Activated CD4-positive, alpha-beta memory T cell treated with anti-CD3 and anti-CD28 coated beads, Interleukin-2, amount 10 ng/mL, durations not matched to agents 7 days and 5 days (primary cell): ENCODE measurements around the gene LCOR. TPM values are rescaled to one million over a fixed set of nuclear protein-coding genes. Genes with fewer than 3 reads are reported as not detected.
A peak's percentile ranks its signal among the peaks of the same experiment; 100 is the strongest.

ENCODE experiments used
- CTCF ChIA-PET: fragments of 350-600 bp; sonication (Branson Sonifier 250); formaldehyde crosslinking; loops from one replicate; lab custom pipeline; 2021; ENCODE audit warnings: antibody characterized with exemption, inconsistent platforms; lab: Charles Lee
- POLR2A ChIA-PET: fragments of 350-600 bp; sonication (Branson Sonifier 250); formaldehyde crosslinking; loops from one replicate; lab custom pipeline; 2021; ENCODE audit warnings: antibody characterized with exemption; lab: Charles Lee
- DNase-seq: peaks from one replicate; pipeline ENCODE4 v3.0.0-alpha.2; 2020
- H3K27ac Mint-ChIP-seq: one replicate; pipeline ENCODE4 v1.8.0; 2021; ENCODE audit warnings: mild to moderate bottlenecking, mixed read lengths
- H3K27me3 Mint-ChIP-seq: one replicate; pipeline ENCODE4 v1.8.0; 2021; ENCODE audit warnings: mixed read lengths
- H3K36me3 Mint-ChIP-seq: one replicate; pipeline ENCODE4 v1.8.0; 2021; ENCODE audit warnings: low read depth, mixed read lengths
- H3K4me1 Mint-ChIP-seq: one replicate; pipeline ENCODE4 v1.8.0; 2021; ENCODE audit warnings: mixed read lengths
- H3K4me3 Mint-ChIP-seq: one replicate; pipeline ENCODE4 v1.8.0; 2021; ENCODE audit warnings: mild to moderate bottlenecking, mixed read lengths
- H3K9me3 Mint-ChIP-seq: one replicate; pipeline ENCODE4 v1.8.0; 2021; ENCODE audit warnings: mixed read lengths
- total RNA-seq, 2 experiments: library from RNA; stranded (reverse); gene quantifications; one replicate each; pipeline ENCODE4 v1.2.3, GENCODE V29; 2021

LCOR gene
- total RNA-seq, 2 experiments from 2014 or later: 25.2 to 25.7 TPM

DNA sequence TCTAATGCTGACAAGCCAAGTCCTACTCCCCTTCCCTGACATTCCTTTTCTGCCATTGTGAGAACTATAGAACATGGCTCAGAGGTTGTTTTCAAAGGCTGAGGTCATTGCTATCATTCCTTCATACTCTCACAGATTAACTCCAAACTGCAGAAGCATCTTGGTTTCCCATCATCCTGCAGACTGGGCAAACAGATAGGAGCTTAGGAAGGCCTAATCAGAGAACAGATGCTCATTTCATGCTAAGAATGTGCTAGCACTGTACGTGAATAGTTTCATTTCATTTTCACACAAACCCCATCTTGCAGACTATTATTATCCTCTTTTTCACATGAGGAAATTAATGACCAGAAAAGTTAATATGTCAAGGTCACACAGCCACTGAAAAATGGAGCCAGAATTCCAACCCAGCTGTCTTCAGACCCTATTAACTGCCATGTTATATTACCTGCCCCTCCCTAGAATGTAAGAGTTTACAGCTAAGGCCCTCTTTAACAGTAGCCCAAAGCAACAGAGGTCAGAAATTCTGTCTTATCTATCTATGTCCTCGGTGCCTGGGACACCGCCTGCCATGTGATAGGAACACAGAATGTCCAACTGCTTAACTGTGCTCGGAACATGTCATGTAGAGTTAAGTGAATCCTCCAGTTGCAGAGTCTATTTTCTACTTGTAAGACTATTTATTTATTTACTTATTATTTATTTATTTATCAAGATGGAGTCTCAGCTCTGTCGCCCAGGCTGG lies 2.9 kb upstream of the LCOR start:
- POLR2A ChIA-PET: no interaction called here
- H3K27ac Mint-ChIP-seq: no peak overlapping the region
- no peaks in the 10 kb centered on the region for H3K27me3 Mint-ChIP-seq

GRCh38 chr10:96830511-96831199 lies 1.4 kb upstream of the LCOR start:
- CTCF ChIA-PET: interaction anchor here (0.6 to 2.0 kb wide), 4 partner anchors 142 to 194 kb away, joined by 3 to 12 read pairs (median 4); no protein-coding TSS in a partner anchor
- peak overlapping the region; percentile 81 for H3K27ac Mint-ChIP-seq
- POLR2A ChIA-PET: no interaction called here

More for the DNA sequence above, 2.9 kb upstream of the LCOR start:
- Mint-ChIP-seq H3K4me1 (peaks cover 28% of the 10 kb centered on the region), H3K4me3 (no peak overlapping the region), H3K36me3 (peaks cover 4% of the 10 kb centered on the region), H3K9me3 (no peaks in the 10 kb centered on the region)
- DNase-seq: no peak
- CTCF ChIA-PET: interaction anchor here (1.4 to 2.0 kb wide), 4 partner anchors 8 to 196 kb away, joined by 3 to 12 read pairs (median 4); no protein-coding TSS in a partner anchor

DNA sequence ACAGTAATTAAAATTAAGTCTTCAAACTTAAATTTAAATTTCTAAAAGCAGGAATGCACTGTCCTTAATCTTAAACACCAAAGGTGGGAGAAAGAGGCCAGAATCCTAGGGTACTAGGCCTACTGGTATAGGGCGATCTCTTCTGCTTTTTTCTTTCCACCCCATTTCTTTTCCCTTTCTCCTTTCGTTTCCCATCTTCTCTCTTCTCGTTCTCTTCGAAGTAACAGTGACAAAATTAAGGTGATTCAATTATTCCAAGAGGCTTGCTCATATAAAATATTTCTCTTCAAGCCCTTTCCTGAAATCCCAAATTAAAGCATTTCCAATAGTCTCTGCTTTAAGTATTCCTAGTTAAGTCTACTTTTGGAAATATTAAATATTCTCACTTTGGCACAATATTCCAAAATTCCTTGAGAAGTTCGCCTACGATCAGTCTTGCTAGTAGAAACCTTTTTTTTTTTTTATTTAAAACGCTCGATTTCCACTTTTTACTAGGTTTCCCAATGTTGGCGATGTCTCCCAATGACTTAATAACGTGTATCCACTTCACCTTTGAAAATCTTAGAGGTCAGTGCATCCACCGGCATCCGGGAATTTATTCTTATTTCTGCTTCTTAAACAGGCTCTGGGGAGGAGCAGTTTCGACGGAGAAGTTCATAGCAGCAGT lies 765 bp upstream of the LCOR start:
- CTCF ChIA-PET: no interaction called here
- Mint-ChIP-seq H3K9me3 (no peaks in the 10 kb centered on the region), H3K4me1 (peaks cover 44% of the 10 kb centered on the region), H3K4me3 (peak overlapping the region; percentile 79), H3K27ac (peak overlapping the region; percentile 84), H3K27me3 (no peaks in the 10 kb centered on the region), H3K36me3 (peaks cover 11% of the 10 kb centered on the region)
- POLR2A ChIA-PET: no interaction called here
- DNase-seq: no peak

More at GRCh38 chr10:96830511-96831199, 1.4 kb upstream of the LCOR start:
- Mint-ChIP-seq H3K4me3 (peak overlapping the region; percentile 66), H3K9me3 (no peaks in the 10 kb centered on the region), H3K27me3 (no peaks in the 10 kb centered on the region), H3K4me1 (peaks cover 38% of the 10 kb centered on the region), H3K36me3 (peaks cover 10% of the 10 kb centered on the region)
- DNase-seq: peak; percentile 85

DNA sequence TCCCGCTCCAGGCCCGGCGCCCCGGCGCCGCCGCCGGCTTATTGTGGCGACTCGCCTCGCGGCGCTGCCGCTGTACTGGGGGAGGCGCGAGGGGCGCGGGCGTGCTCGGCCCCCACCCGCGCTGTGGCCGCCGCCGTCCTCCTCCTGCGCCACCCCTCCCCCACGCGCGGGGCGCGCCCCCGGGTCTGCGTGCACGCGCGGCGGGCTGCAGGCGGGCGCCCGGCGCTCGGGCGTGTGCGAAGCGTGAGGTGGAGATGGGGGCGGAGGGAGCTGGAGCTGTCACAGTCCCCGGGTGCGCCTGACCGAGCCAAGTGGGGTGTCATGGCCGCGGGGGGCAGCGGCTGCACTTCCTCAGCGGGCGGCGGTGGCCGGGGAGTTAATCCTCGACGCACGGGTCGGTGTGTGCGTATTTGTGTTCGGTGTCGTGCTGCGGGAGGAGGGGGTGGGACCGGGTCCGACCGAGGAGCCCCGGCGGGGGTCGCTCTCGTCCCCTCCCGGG lies 672 bp downstream of the LCOR start:
- Mint-ChIP-seq H3K36me3 (peaks cover 14% of the 10 kb centered on the region), H3K27ac (peak overlapping the region; percentile 59), H3K9me3 (no peaks in the 10 kb centered on the region), H3K27me3 (no peaks in the 10 kb centered on the region), H3K4me3 (peak overlapping the region; percentile 85), H3K4me1 (peaks cover 48% of the 10 kb centered on the region)
- DNase-seq: peak; percentile 88
- POLR2A ChIA-PET: interaction anchor here (0.7 to 1.6 kb wide), 11 partner anchors 8 to 1559 kb away, joined by 3 to 7 read pairs (median 3); partner anchors contain the start of genes R3HCC1L and ZNF518A
- CTCF ChIA-PET: no interaction called here

DNA sequence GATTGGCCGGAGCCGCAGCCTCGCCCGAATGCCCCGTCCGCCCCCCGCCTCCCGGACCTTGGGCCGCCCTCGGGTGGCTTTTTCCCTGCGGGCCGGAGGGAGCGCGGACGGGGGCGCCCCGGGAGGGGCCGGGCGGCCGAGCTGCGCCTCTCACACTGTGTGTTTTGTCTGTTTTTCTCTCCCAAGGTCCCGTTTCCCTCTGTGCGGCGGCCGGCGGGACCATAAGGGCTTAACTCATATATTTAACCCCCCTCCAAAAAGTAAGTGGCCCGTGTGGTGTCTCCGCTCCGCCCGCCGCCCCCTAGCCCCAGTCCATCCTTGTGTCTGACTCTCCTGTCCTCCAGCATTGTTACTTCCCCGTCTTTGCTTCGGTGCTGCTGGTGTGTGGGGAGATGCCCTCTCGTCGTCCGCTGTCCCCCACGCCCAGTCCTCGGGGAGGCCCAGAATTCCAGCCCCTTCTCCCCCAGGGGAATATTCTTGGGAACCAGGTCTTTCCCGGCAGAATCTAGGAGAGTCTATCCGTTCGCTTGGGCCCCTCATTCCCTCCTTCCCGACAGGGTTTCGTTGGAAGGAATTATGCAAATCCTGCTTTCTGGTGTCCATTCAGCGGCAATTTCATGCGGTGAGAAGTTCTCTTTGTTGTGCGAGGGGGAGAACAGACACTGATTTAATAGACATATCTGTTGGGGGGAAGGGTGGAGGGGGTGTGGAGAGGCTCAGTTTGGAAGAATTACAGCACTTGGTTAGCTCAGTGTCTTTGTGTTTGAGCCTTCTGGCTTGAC lies 1.3 kb downstream of the LCOR start:
- peak; percentile 22 for DNase-seq
- H3K4me1 Mint-ChIP-seq: peaks cover 49% of the 10 kb centered on the region
- no peaks in the 10 kb centered on the region for H3K9me3 Mint-ChIP-seq
- no peaks in the 10 kb centered on the region for H3K27me3 Mint-ChIP-seq
- peaks cover 17% of the 10 kb centered on the region for H3K36me3 Mint-ChIP-seq
- H3K4me3 Mint-ChIP-seq: peak overlapping the region; percentile 85
- H3K27ac Mint-ChIP-seq: peak overlapping the region; percentile 75
- CTCF ChIA-PET: no interaction called here
- POLR2A ChIA-PET: interaction anchor here (0.7 to 1.6 kb wide), 8 partner anchors 8 to 1558 kb away, joined by 3 to 7 read pairs (median 3); partner anchors contain the start of genes R3HCC1L and ZNF518A

- Mint-ChIP-seq H3K4me1 (peaks cover 51% of the 10 kb centered on the region), H3K4me3 (peak overlapping the region; percentile 85), H3K27ac (peak overlapping the region; percentile 75), H3K36me3 (peaks cover 19% of the 10 kb centered on the region), H3K27me3 (no peaks in the 10 kb centered on the region), H3K9me3 (no peaks in the 10 kb centered on the region)
- POLR2A ChIA-PET: no interaction called here
- CTCF ChIA-PET: no interaction called here
- DNase-seq: no peak
Measured at GRCh38 chr10:96834120-96834519, 2.0 kb downstream of the LCOR start.

DNA sequence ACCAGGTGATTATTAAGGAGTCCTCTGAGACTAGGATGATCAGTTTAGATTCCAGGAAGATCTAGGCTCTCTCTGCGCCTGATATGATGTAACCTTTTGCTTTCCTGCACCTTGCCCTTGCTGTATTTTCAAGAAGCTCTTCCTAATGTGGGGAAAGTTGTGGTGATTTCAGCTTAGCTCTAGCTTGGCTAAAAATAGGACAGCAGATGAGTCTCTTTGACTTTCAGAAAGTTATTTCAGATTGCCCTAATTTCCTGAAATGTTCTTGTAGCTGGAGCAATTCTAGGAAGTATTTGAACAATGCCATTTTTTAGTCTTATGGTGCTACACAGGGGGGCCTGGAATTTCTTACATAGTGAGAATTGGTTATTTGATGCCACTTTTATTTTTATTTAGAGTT lies 3.8 kb downstream of the LCOR start:
- no peak overlapping the region for H3K27ac Mint-ChIP-seq

GRCh38 chr10:96838529-96838928 lies 6.4 kb downstream of the LCOR start:
- Mint-ChIP-seq H3K4me1 (peaks cover 42% of the 10 kb centered on the region), H3K27me3 (no peaks in the 10 kb centered on the region), H3K9me3 (no peaks in the 10 kb centered on the region), H3K36me3 (peaks cover 18% of the 10 kb centered on the region), H3K4me3 (no peak overlapping the region), H3K27ac (no peak overlapping the region)
- no peak for DNase-seq
- CTCF ChIA-PET: no interaction called here
- POLR2A ChIA-PET: interaction anchor here (0.6 kb wide), 1 partner anchor 730 kb away, joined by 3 read pairs; no protein-coding TSS in a partner anchor

More for the DNA sequence above, 3.8 kb downstream of the LCOR start:
- H3K4me3 Mint-ChIP-seq: no peak overlapping the region
- no peaks in the 10 kb centered on the region for H3K27me3 Mint-ChIP-seq
- no peaks in the 10 kb centered on the region for H3K9me3 Mint-ChIP-seq
- DNase-seq: no peak
- peaks cover 49% of the 10 kb centered on the region for H3K4me1 Mint-ChIP-seq
- H3K36me3 Mint-ChIP-seq: peaks cover 21% of the 10 kb centered on the region
- POLR2A ChIA-PET: no interaction called here
- CTCF ChIA-PET: interaction anchor here (1.1 kb wide), 1 partner anchor 189 kb away, joined by 4 read pairs; no protein-coding TSS in a partner anchor

GRCh38 chr10:96840841-96841518 lies 8.9 kb downstream of the LCOR start:
- POLR2A ChIA-PET: interaction anchor here (1.8 kb wide), 1 partner anchor 8 kb away, joined by 4 read pairs; no protein-coding TSS in a partner anchor
- no peak overlapping the region for H3K27ac Mint-ChIP-seq

GRCh38 chr10:96842896-96843723 lies 11.0 kb downstream of the LCOR start:
- POLR2A ChIA-PET: interaction anchor here (2.1 kb wide), 1 partner anchor 10 kb away, joined by 7 read pairs; no protein-coding TSS in a partner anchor
- Mint-ChIP-seq H3K4me1 (peaks cover 23% of the 10 kb centered on the region), H3K36me3 (peaks cover 6% of the 10 kb centered on the region), H3K27me3 (no peaks in the 10 kb centered on the region), H3K4me3 (no peak overlapping the region), H3K27ac (no peak overlapping the region), H3K9me3 (no peaks in the 10 kb centered on the region)
- DNase-seq: no peak
- CTCF ChIA-PET: no interaction called here

More at GRCh38 chr10:96840841-96841518, 8.9 kb downstream of the LCOR start:
- H3K27me3 Mint-ChIP-seq: no peaks in the 10 kb centered on the region
- no peak for DNase-seq
- CTCF ChIA-PET: no interaction called here
- no peaks in the 10 kb centered on the region for H3K9me3 Mint-ChIP-seq
- H3K4me3 Mint-ChIP-seq: no peak overlapping the region
- peaks cover 28% of the 10 kb centered on the region for H3K4me1 Mint-ChIP-seq
- peaks cover 10% of the 10 kb centered on the region for H3K36me3 Mint-ChIP-seq

- no peaks in the 10 kb centered on the region for H3K27me3 Mint-ChIP-seq
- H3K27ac Mint-ChIP-seq: no peak overlapping the region
- no peak for DNase-seq
- POLR2A ChIA-PET: interaction anchor here (2.1 kb wide), 1 partner anchor 11 kb away, joined by 7 read pairs; no protein-coding TSS in a partner anchor
- CTCF ChIA-PET: no interaction called here
- no peak overlapping the region for H3K4me3 Mint-ChIP-seq
- H3K4me1 Mint-ChIP-seq: peaks cover 20% of the 10 kb centered on the region
- H3K9me3 Mint-ChIP-seq: no peaks in the 10 kb centered on the region
- H3K36me3 Mint-ChIP-seq: peaks cover 3% of the 10 kb centered on the region
Measured at GRCh38 chr10:96843823-96844222, 11.7 kb downstream of the LCOR start.
